GM06990 (cell line): Measurements from ENCODE around the gene SLAMF7.

Experiments
- DNase-seq: peaks from one replicate; pipeline ENCODE4 v3.0.0-alpha.2; 2011; ENCODE audit not compliant: insufficient read length; ENCODE audit errors: extremely low read depth
- H3K27me3 ChIP-seq: replicated peaks from 2 replicates; pipeline ENCODE4 v1.6.0; 2011; ENCODE audit warnings: low read length; ENCODE audit not compliant: control insufficient read depth, insufficient read depth
- H3K36me3 ChIP-seq: 2 replicates; pipeline ENCODE4 v1.5.1; 2011; ENCODE audit warnings: low read length; ENCODE audit not compliant: control insufficient read depth, insufficient read depth
- H3K4me3 ChIP-seq: replicated peaks from 2 replicates; pipeline ENCODE4 v1.5.1; 2011; ENCODE audit warnings: low read depth, mild to moderate bottlenecking, control low read depth, low read length
- CTCF ChIP-seq: IDR thresholded peaks from 2 replicates; pipeline ENCODE4 v1.5.1; 2011; ENCODE audit warnings: low read length, control low read depth, mild to moderate bottlenecking, inconsistent platforms; ENCODE audit not compliant: insufficient read depth, poor library complexity, severe bottlenecking

SLAMF7 gene

GRCh38 chr1:160744199-160744851, 5.3 kb downstream of the SLAMF7 start:
- no peak for TF ChIP-seq CTCF
- DNase-seq = peak; percentile 45
- peak overlapping the region; percentile 91 for H3K4me3 ChIP-seq
- peaks cover 27% of the 10 kb centered on the region for H3K36me3 ChIP-seq
- no peaks in the 10 kb centered on the region for H3K27me3 ChIP-seq

- H3K27me3 ChIP-seq = no peaks in the 10 kb centered on the region
- no peak for DNase-seq
- no peak for TF ChIP-seq CTCF
- no peak overlapping the region; the same call in 1 of the 2 replicates for H3K4me3 ChIP-seq
- H3K36me3 ChIP-seq = peaks cover 31% of the 10 kb centered on the region
Observed at GRCh38 chr1:160744852-160745520, 5.9 kb downstream of the SLAMF7 start.

- no peaks in the 10 kb centered on the region for H3K27me3 ChIP-seq
- TF ChIP-seq CTCF = no peak
- H3K36me3 ChIP-seq = peaks cover 37% of the 10 kb centered on the region
- H3K4me3 ChIP-seq = no peak overlapping the region
- DNase-seq = no peak
Observed at GRCh38 chr1:160745551-160745950, 6.5 kb downstream of the SLAMF7 start.

GRCh38 chr1:160746836-160747500, 7.9 kb downstream of the SLAMF7 start:
- peaks cover 44% of the 10 kb centered on the region for H3K36me3 ChIP-seq
- no peaks in the 10 kb centered on the region for H3K27me3 ChIP-seq
- DNase-seq = no peak
- H3K4me3 ChIP-seq = no peak overlapping the region
- TF ChIP-seq CTCF = no peak

- DNase-seq = no peak
- Histone ChIP-seq H3K27me3 (no peaks in the 10 kb centered on the region), H3K4me3 (no peak overlapping the region), H3K36me3 (peaks cover 45% of the 10 kb centered on the region)
- no peak for TF ChIP-seq CTCF
Observed at GRCh38 chr1:160747717-160748116, 8.7 kb downstream of the SLAMF7 start.
